ENCODE measurements around the gene LAMA5.
A peak's percentile ranks its signal among the peaks of the same experiment; 100 is the strongest.

LAMA5 gene

GRCh38 chr20:62342910-62343309, 24.2 kb downstream of the LAMA5 start:
- TF ChIP-seq CTCF (IDR thresholded peaks at IDR 0.05; ENCODE audit: extremely low read depth, missing control alignments): no peak
- DNase-seq (ENCODE audit: low spot score): no peak

- DNase-seq (ENCODE audit: low spot score): peak; percentile 83
- no peak for TF ChIP-seq CTCF (IDR thresholded peaks at IDR 0.05; ENCODE audit: extremely low read depth, missing control alignments)
Measured at GRCh38 chr20:62339647-62340062, 27.5 kb downstream of the LAMA5 start.

DNA sequence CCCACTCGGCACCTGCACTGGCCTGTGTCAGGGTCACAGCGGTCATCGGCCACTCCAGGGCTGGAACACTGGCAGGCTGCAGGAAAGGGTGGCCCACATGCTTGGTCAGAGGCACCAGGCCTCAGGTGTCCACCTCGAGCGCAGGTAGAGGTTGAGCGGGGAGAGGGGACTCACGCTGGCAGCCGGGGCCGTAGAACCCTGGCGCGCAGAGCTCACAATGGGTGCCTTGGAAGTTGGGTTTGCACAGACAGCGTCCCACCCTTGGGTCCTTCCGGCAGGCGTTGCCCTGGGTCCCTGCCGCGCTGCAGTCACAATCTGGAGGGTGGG, 28.9 kb downstream of the LAMA5 start:
- TF ChIP-seq CTCF (IDR thresholded peaks at IDR 0.05; ENCODE audit: extremely low read depth, missing control alignments): no peak
- DNase-seq (ENCODE audit: low spot score): no peak

- TF ChIP-seq CTCF (IDR thresholded peaks at IDR 0.05; ENCODE audit: extremely low read depth, missing control alignments): no peak
- DNase-seq (ENCODE audit: low spot score): no peak
Measured at GRCh38 chr20:62337558-62338293, 29.4 kb downstream of the LAMA5 start.

- DNase-seq (ENCODE audit: low spot score): no peak
- TF ChIP-seq CTCF (IDR thresholded peaks at IDR 0.05; ENCODE audit: extremely low read depth, missing control alignments): no peak
Measured at GRCh38 chr20:62336775-62337557, 30.1 kb downstream of the LAMA5 start.

- no peak for TF ChIP-seq CTCF (IDR thresholded peaks at IDR 0.05; ENCODE audit: extremely low read depth, missing control alignments)
- DNase-seq (ENCODE audit: low spot score): no peak
Measured at GRCh38 chr20:62336329-62336728, 30.8 kb downstream of the LAMA5 start.

DNA sequence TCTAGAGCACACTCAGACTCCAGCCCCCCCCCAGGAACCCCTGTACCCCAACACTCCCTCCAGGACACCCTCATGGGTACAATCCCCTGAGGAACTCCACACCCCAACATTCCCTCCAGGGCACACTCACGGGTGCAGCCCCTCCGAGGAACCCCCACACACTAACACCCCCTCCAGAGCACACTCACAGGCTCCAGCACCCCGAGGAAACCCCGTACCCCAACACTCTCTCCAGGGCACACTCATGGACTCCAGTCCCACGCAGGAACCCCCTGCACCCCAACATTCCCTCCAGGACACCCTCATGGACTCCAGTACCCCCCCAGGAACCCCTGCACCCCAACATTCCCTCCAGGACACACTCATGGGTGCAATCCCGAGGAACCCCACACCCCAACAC, 31.6 kb downstream of the LAMA5 start:
- TF ChIP-seq CTCF (IDR thresholded peaks at IDR 0.05; ENCODE audit: extremely low read depth, missing control alignments): no peak
- DNase-seq (ENCODE audit: low spot score): no peak

Measured in GM20000 (cell line).